Kidney epithelial cell (primary cell): ENCODE measurements around the gene BPIFA3. TPM values are rescaled to one million over a fixed set of nuclear protein-coding genes. Genes with fewer than 3 reads are reported as not detected.

Experiments
- DNase-seq: peaks from one replicate; pipeline ENCODE4 v3.0.0-alpha.2; 2010; ENCODE audit warnings: low read depth
- H3K27me3 ChIP-seq: 2 replicates; pipeline ENCODE4 v1.6.0; 2011; ENCODE audit warnings: low read length; ENCODE audit not compliant: control insufficient read depth, insufficient read depth
- H3K36me3 ChIP-seq: 2 replicates; pipeline ENCODE4 v1.5.1; 2011; ENCODE audit warnings: low read length; ENCODE audit not compliant: control insufficient read depth, insufficient read depth
- H3K4me3 ChIP-seq: 2 replicates; pipeline ENCODE4 v1.5.1; 2011; ENCODE audit warnings: low read depth, mild to moderate bottlenecking, control low read depth, low read length
- total RNA-seq: library from RNA; depleted of rRNA; stranded (reverse); fragments of >200 nt; gene quantifications from 2 replicates; pipeline ENCODE4 v1.2.3, GENCODE V29; 2015
- TF ChIP-seq, protein P1 (sequence below): IDR thresholded peaks from 2 replicates; pipeline ENCODE4 v1.5.1; 2011; ENCODE audit warnings: mild to moderate bottlenecking, moderate library complexity, low read length, control low read depth, inconsistent platforms; ENCODE audit not compliant: insufficient read depth, poor library complexity, severe bottlenecking

The BPIFA3 gene
- total RNA-seq, 1 donor from 2014 or later, result not detected

DNA sequence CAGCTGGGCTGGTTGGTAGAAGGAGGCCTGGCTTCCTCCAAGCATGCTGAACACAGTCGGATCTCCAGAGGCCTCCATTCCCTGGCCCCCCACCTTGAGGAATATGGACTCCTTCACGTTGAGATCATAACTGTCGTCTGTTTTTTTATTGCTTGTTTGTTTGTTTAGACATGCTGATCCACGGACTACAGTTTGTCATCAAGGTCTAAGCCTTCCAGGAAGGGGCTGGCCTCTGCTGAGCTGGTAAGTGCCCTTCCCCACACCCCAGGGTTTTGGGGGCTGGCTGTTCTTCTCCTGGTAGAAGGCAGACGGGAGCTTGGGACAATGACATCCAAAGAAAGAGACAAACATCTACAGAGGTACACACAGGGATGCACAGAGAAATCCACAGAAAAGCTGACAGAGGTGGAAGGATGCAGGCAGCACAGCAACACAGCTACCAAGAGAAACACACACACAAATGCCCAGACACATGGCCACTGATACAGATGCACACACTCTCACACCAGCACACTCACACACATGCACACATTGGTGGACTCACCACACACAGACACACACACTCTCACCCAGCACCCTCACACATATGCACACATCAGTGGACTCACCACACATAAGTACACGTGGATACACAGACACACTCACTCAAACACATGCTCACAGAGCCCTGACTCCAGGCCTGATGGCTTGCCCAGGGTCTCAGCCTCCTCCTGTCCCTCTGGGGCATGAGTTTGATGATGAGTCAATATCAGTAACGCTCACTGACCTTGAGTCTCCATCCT is 25.4 kb downstream of the BPIFA3 start:
- no peak overlapping the region for H3K4me3 ChIP-seq
- TF ChIP-seq, protein P1, sequence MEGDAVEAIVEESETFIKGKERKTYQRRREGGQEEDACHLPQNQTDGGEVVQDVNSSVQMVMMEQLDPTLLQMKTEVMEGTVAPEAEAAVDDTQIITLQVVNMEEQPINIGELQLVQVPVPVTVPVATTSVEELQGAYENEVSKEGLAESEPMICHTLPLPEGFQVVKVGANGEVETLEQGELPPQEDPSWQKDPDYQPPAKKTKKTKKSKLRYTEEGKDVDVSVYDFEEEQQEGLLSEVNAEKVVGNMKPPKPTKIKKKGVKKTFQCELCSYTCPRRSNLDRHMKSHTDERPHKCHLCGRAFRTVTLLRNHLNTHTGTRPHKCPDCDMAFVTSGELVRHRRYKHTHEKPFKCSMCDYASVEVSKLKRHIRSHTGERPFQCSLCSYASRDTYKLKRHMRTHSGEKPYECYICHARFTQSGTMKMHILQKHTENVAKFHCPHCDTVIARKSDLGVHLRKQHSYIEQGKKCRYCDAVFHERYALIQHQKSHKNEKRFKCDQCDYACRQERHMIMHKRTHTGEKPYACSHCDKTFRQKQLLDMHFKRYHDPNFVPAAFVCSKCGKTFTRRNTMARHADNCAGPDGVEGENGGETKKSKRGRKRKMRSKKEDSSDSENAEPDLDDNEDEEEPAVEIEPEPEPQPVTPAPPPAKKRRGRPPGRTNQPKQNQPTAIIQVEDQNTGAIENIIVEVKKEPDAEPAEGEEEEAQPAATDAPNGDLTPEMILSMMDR, result no peak

DNA sequence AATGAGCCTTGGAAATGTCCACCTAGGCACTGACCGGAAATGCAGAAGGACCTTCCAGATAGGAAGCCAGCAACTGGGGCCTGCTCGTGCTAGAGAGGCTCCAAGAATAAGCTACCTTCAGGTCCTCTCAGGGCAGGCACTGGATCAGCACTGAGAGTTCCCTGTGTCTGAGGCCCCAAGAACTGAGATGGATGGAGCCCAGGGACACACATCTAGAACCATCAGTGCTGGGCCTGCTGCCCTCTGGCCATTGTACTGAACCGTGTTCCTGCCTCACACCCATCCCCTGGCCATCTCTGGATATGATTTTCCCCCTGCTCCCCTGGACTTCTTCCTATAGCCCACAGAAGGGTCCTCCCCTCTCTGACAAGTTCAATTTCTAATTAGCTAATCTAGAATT is 28.9 kb downstream of the BPIFA3 start:
- TF ChIP-seq, protein P1, result no peak
- H3K27me3 ChIP-seq, result no peaks in the 10 kb centered on the region
- no peak for DNase-seq
- no peaks in the 10 kb centered on the region for H3K36me3 ChIP-seq
- no peak overlapping the region for H3K4me3 ChIP-seq

More for the DNA sequence above, 25.4 kb downstream of the BPIFA3 start:
- no peaks in the 10 kb centered on the region for H3K36me3 ChIP-seq
- DNase-seq, result no peak
- H3K27me3 ChIP-seq, result no peaks in the 10 kb centered on the region

DNA sequence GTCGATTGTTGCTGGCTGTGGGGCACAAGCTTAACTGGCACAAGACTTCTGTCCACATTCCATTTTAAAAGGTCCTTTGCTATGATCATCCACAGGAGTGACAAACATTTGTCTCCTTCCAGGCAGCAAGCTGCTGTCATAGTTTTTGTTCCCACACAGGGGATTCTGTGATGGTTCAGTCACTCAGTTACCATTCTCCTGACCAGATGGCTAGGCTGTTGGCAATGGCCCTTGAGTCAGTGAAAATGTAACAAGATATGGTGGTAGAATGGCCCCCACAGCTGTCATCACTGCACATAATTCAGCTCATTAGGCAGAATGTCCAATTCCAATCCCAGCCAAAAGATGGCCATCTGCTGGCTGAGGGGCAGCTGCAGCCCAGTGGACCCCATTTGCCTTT is 32.3 kb downstream of the BPIFA3 start:
- Histone ChIP-seq H3K36me3 (no peaks in the 10 kb centered on the region), H3K4me3 (no peak overlapping the region), H3K27me3 (no peaks in the 10 kb centered on the region)
- TF ChIP-seq, protein P1, result no peak
- DNase-seq, result no peak

DNA sequence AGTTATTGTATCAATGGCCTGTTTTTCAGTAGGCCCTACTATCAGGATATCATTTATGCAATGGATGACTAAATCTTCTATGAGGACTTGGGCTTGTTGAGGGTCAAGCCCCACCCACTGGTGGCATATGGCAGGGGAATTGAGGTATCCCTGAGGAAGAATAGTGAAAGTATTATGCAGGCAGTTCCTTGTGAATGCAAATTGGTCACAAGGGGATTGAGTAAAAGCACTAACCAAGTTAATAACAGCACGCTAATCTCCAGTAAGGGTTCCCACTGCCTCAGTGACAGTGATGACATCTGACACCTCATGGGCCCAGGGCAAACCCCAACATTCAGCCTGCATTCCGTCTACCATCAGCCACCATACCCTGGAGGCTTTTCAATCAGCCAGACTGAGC is 33.5 kb downstream of the BPIFA3 start:
- no peak overlapping the region for H3K4me3 ChIP-seq
- TF ChIP-seq, protein P1, result no peak
- no peak for DNase-seq
- no peaks in the 10 kb centered on the region for H3K27me3 ChIP-seq
- H3K36me3 ChIP-seq, result no peaks in the 10 kb centered on the region

DNA sequence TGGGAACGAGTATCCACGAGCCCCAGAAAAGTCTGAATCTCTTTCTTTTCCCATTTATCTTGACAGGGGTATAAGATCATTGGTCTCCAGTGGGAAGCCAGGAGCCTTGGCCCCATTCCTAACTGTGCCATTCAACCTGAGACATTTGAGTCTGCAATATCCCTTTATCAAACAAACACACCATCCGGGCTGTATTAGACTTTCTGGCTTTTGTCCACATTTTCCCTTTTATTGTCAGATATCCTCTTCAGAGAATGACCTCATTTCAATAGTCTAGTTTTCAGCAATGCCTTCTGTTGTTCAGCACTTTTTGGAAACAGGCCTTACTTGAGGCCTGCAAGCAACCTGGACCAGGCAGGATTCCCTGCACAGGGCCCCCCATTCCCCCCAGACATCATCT is 34.3 kb downstream of the BPIFA3 start:
- Histone ChIP-seq H3K36me3 (no peaks in the 10 kb centered on the region), H3K27me3 (no peaks in the 10 kb centered on the region), H3K4me3 (no peak overlapping the region)
- no peak for DNase-seq
- TF ChIP-seq, protein P1, result no peak

DNA sequence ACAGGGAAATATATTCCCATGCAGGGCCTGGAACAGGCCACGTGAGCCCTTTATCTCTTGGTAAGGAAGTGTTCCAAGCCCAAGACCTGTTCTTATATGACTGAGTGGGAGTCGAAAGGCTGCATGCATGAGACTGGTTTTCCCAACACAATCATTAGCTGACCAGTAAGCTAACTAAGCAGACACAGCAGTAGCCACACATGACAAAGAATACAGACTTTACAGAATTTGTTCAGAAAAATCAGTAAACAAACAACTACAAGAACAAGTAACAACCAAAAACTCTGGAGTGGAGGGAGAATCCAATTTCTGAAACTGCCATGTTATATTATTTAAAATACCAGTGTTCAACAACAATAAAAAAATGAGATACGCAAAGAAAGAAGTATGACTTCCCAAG is 35.3 kb downstream of the BPIFA3 start:
- DNase-seq, result no peak
- Histone ChIP-seq H3K4me3 (no peak overlapping the region), H3K27me3 (no peaks in the 10 kb centered on the region), H3K36me3 (no peaks in the 10 kb centered on the region)
- TF ChIP-seq, protein P1, result no peak
